Prostate gland (tissue), 2 donors: Measurements from ENCODE around the gene DDRGK1. TPM values are rescaled to one million over a fixed set of nuclear protein-coding genes. Genes with fewer than 3 reads are reported as not detected.

Source experiments
- DNase-seq: peaks from one replicate; pipeline ENCODE4 v3.0.0-alpha.2; 2019; ENCODE audit warnings: low spot score
- H3K27ac ChIP-seq, 2 donors: fragments of 200-600 bp; sonication (generic); 2 replicates each; pipeline ENCODE4 v1.5.1; 2017 to 2019
- H3K27me3 ChIP-seq: fragments of 200-600 bp; sonication (generic); replicated peaks from 2 replicates; pipeline ENCODE4 v1.5.1; 2019; ENCODE audit not compliant: insufficient read depth
- H3K36me3 ChIP-seq, 2 donors: fragments of 200-600 bp; sonication (generic); 1 replicate in 1 of 2; 2 replicates in 1 of 2; pipeline versions ENCODE4 v1.5.1 to v1.8.1; 2017 to 2019
- H3K4me1 ChIP-seq: fragments of 200-600 bp; sonication (generic); replicated peaks from 2 replicates; pipeline ENCODE4 v1.5.1; 2019
- H3K4me3 ChIP-seq, 2 donors: fragments of 200-600 bp; sonication (generic); 2 replicates each; pipeline ENCODE4 v1.5.1; 2017 to 2019
- H3K9me3 ChIP-seq: fragments of 200-600 bp; sonication (generic); 2 replicates; pipeline ENCODE4 v1.5.1; 2017
- CTCF ChIP-seq, 4 experiments: fragments of 200-600 bp in 2 of 4; fragments of 450-650 bp in 2 of 4; sonication (generic) in 2 of 4; IDR thresholded peaks; 1 replicate in 3 of 4; 2 replicates in 1 of 4; pipeline ENCODE4 v1.5.1; 2016 to 2019; ENCODE audit warnings: antibody characterized with exemption in 4 of 4, mild to moderate bottlenecking in 2 of 4, moderate library complexity in 2 of 4
- POLR2A ChIP-seq: fragments of 450-650 bp; IDR thresholded peaks from one replicate; pipeline ENCODE4 v1.6.1; 2016; ENCODE audit warnings: antibody characterized with exemption, mild to moderate bottlenecking
- POLR2AphosphoS5 ChIP-seq: sonication (generic); formaldehyde crosslinking; IDR thresholded peaks from one replicate; pipeline ENCODE4 v1.6.1; 2017; ENCODE audit warnings: antibody characterized with exemption
- WGBS: methylation state at CpG from one replicate; pipeline ENCODE4 v1.1.5; 2018; 5-methylcytosine and 5-hydroxymethylcytosine counted together
- intact Hi-C: fragments of 100-400 bp; cut with DNase I; formaldehyde crosslinking; loops from one replicate; pipeline ENCODE4 v1.14.2; 2022
- total RNA-seq, 2 donors: library from RNA; depleted of rRNA; stranded (reverse); fragments of >200 nt; gene quantifications; one replicate each; pipeline ENCODE4 v1.1.0, GENCODE V29; 2016

Gene DDRGK1
- total RNA-seq, 2 donors from 2014 or later: 87.5 to 126 TPM

DNA sequence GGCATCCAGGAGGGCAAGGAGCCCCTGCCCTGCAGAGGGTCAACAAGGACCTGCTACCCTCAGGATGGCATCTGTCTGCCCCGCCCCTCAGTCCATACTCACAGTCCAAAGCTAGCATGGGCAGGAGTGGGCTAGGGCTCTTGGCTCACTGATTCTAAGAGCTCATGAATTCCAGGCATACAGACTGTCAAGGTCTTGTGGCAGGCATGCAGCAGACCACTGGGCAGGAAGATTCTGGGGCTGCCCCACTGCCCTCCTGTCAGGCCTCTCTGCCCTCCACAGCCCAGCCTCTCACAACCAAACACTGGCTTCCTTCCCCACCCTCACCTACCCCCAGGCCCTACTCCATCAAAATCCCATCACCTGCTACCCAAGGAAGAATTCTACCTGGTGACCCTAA lies 40.1 kb upstream of the DDRGK1 start:
- WGBS: 100% methylated on average over 1 of the region's 1 CpG
- no peak for DNase-seq
- Histone ChIP-seq H3K27ac (no peak overlapping the region), H3K9me3 (no peaks in the 10 kb centered on the region), H3K36me3 (no peaks in the 10 kb centered on the region), H3K4me1 (peaks cover under 1% of the 10 kb centered on the region), H3K27me3 (no peaks in the 10 kb centered on the region), H3K4me3 (no peak overlapping the region)
- intact Hi-C loops: no loop called here
- no peak for TF ChIP-seq POLR2A
- no peak for TF ChIP-seq CTCF (IDR thresholded peaks at IDR 0.05)
- no peak for TF ChIP-seq POLR2AphosphoS5

GRCh38 chr20:3243718-3244358 lies 39.4 kb upstream of the DDRGK1 start:
- no peaks in the 10 kb centered on the region for H3K9me3 ChIP-seq
- no peaks in the 10 kb centered on the region for H3K36me3 ChIP-seq
- no peak overlapping the region for H3K4me3 ChIP-seq
- peaks cover 5% of the 10 kb centered on the region for H3K4me1 ChIP-seq
- TF ChIP-seq CTCF (IDR thresholded peaks at IDR 0.05) (no peak), POLR2AphosphoS5 (no peak), POLR2A (no peak)
- H3K27ac ChIP-seq: no peak overlapping the region
- DNase-seq: no peak
- 76% methylated on average over 11 of the region's 11 CpGs for WGBS
- intact Hi-C loops: no loop called here
- no peaks in the 10 kb centered on the region for H3K27me3 ChIP-seq

GRCh38 chr20:3242172-3242692 lies 37.8 kb upstream of the DDRGK1 start:
- no peak for DNase-seq
- Histone ChIP-seq H3K27ac (no peak overlapping the region), H3K9me3 (no peaks in the 10 kb centered on the region), H3K4me1 (peaks cover 5% of the 10 kb centered on the region), H3K27me3 (no peaks in the 10 kb centered on the region), H3K4me3 (no peak overlapping the region), H3K36me3 (no peaks in the 10 kb centered on the region)
- 76% methylated on average over 6 of the region's 6 CpGs for WGBS
- TF ChIP-seq POLR2A: no peak
- intact Hi-C loops: no loop called here

- Histone ChIP-seq H3K27ac (no peak overlapping the region), H3K4me3 (no peak overlapping the region), H3K36me3 (no peaks in the 10 kb centered on the region), H3K4me1 (peaks cover 5% of the 10 kb centered on the region), H3K9me3 (no peaks in the 10 kb centered on the region), H3K27me3 (no peaks in the 10 kb centered on the region)
- 85% methylated on average over 15 of the region's 15 CpGs for WGBS
- TF ChIP-seq POLR2AphosphoS5 (no peak), CTCF (IDR thresholded peaks at IDR 0.05) (no peak), POLR2A (no peak)
- no peak for DNase-seq
- intact Hi-C loops: no loop called here
These were observed 36.4 kb upstream of the DDRGK1 start for GRCh38 chr20:3240776-3241363.

DNA sequence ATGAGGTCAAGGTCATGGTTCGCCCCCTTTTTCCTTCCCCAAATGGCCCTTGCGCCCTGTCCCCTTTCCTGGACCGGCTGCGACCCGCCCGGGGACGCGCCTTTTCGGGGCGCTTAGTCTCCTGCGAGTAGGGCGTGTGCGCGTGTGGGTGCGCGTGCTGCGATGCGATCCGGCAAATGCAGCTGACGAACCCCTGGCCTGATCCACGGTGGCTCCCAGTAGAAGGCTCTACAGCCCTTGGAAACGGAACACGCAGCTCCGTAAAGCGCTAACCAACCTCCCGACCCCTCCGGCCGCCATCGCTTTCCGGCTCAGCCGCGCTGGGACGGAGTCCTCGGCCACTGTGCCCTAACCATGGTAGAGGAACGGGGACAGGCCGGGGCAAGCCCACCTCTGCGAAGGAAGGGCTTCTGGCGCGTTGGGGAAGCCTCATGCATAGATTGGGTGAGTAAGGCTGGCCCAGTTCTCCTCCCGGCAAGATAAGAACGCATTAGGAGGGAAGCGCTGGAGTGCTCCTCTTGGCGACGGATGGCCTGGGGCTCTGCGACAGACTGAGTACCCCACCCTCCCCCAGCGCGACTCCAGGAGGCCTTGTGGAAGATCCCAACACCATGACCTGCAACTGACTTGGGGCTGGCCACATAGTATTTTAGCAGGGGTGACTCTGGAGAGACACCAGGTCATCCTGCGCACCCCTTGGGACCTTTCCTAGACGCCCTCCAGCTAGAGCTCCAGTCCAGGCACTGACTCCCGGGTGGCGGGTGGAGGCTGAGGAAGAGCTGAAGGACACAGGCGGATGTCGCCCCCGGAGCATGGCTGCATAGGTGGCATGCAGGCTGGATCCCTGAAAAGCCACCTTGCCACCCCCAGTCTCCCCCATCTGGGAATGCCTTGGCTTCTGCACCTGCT lies 35.6 kb upstream of the DDRGK1 start:
- intact Hi-C loops: no loop called here
- Histone ChIP-seq H3K27ac (peak overlapping the region; percentile 20 to 46), H3K4me1 (peaks cover 5% of the 10 kb centered on the region), H3K4me3 (peak overlapping the region; percentile 73 to 75), H3K9me3 (no peaks in the 10 kb centered on the region), H3K36me3 (no peaks in the 10 kb centered on the region), H3K27me3 (no peaks in the 10 kb centered on the region)
- 16% methylated on average over 50 of the region's 54 CpGs for WGBS
- TF ChIP-seq POLR2A: no peak
- no peak for TF ChIP-seq CTCF (IDR thresholded peaks at IDR 0.05)
- no peak for TF ChIP-seq POLR2AphosphoS5
- DNase-seq: no peak
